Endothelial cell of hepatic sinusoid (primary cell): ENCODE measurements around the gene GPR78.

Experiments
- in situ Hi-C: cut with HindIII; loops from 2 replicates; pipeline ENCODE4 v1.10.0; 2017; ENCODE audit warnings: low sequenced_read_pairs

Gene GPR78

DNA sequence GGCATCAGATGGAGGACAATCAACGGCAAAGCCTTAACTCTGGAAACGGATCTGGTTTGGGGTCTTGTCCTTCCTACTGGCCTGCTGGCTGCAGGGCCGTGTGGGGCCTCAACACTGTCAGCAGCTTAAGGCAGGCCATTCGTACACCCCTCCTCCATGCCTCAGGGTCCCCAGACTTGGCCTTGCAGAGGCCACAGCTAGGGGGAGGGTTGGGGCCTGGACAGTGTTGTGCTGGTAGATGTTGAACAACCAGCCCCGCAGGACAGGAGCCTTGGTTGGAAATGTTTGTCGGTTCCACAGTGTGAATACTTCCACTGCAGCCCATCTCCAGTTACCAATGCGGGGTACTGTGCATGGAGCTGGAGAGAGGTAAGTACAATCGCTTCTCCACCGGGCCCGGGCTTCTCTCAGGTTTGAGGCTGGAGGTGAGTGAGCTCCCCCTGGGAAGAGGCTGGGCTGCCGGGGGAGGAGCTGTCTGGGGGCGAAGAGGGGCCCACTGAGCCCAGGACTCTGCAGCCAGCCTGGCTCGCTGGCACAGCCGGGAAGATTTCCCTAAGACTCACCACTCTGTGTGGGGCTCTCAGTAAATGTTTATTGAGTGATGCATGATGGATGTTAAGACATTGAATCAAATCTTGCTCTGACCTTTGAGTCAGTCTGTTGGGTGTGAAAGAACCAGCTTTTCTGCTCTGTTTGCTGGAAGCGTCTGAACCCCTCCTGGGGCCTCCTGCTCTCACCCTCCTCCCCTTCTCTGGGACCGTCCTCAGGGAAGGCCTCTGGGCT, 19.7 kb upstream of the GPR78 start:
- in situ Hi-C loops = no loop called here

DNA sequence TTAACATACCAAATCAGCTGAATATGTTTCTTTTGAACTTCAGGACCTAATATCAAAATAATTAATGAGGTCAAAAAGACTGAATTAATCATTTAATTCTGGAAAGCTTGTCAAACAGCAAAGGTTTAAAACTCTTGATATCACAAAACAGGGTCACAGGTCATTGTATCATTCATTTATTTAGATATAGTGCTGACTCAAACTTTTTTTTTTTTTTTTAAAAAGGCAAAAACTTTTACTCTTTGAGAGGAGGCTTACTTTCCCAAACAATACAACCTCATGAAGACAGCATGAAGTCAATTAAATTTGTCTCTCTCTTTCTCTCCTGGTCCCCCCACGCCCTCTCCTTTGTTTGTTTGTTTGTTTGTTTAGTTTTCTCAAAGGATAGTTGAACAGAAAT, 15.6 kb upstream of the GPR78 start:
- in situ Hi-C loops = no loop called here

DNA sequence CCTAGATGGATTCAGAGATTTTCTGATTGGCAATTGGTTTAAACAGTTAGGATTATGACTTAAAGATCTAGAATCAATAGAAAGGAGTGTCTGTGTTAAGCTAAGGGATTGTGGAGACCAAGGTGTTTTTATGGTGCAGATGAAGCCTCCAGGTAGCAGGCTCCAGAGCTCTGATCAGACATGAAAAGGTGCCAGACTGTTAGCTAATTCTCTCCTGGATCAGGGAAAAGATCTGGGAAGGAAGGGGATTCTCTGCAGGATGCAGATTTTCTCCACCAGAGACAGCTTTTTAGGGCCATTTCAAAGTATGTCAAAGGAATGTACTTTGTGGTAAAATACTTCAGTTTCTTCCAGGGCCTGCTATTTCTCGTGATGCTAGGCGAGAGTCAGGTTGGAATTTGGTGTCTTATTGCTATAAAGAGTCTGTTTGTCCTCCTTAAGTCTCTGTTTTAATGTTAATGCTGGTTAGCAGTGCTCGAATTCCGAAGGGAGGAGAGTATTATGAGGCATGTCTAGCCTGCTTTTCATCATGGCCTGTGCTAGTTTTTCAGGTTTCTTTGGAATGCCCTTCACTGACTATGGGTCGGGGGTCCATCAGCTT, 12.0 kb upstream of the GPR78 start:
- in situ Hi-C loops = no loop called here

DNA sequence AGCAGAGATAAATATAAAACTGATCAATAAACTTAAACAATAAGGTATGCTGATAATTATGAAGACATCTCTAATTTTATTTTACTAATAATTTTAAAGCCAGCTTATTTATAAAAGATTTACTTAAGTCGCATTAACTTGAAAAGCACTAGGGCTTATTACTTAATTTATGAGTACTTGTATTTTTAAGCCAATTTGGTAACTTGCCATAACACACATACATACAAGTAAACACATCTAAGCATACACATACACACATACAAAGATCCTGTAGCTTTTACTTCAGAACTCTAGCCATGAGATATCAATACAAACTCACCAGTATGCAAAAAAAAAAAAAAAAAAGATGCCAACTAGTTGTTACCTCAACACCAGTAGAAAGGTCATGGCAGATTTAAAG, 10.0 kb upstream of the GPR78 start:
- in situ Hi-C loops = no loop called here

DNA sequence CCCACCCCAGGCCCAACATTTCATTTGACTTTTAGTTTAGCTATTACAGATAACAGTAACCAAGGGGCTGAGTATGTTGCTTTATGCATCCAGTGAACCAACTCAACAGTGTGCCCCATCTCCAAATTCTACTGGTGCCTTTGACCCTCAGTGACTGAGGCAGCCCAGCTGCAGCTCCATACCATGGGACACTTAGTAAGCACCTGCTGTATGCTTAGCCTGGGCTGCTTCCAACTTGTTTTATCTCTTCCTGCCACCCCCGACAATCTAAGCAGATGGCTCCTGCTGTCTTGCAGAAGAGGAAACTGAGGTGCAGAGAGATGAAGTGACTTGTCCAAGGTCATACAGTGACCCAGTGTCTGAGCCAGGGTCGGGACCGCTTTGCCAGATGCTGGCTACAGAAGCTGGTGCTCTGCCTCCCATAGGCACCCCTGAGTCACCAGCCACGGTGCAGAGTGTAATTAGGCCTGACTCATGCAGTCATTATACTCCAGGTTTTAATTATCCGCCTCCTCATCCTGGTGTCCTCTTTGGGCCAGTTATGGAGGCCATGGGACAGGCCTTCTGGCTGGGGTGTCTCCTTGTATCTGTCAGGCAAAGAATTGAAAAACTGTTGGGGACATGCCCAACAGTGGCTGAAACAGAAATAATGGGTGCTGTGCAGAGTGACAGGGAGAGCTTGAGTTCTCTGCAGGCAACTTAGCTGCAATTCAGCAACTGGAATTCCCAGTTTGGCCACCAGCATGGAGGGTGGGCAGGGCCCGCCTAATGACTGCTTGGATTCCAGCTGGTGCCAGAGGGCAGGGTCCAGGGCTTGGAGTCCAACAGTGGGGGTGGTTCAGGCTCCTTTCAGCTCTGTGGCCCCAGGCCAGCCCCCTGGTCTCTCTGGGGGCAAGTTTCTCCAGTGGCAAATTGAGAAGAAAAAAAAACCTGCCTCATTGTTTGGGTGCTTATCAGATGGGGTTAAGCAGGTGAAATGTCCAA, 8.2 kb upstream of the GPR78 start:
- in situ Hi-C loops = no loop called here

DNA sequence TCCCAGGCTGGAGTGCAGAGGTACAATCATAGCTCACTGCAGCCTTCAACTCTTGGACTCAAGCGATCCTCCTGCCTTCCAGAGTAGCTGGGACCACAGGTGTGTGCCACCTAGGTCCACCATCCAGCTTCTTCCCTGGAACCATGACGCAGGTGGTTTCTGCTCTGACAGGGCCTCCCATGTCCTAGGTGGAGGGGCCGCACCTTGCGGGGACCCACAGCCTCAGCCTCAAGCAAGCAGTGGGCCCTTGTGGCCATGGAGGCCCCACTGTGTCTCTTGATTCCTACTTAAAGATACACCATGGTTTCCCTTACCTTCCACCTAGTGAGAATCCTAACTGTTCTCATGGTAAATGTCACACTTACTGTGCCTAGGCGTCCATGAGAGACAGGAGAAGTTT, 6.9 kb upstream of the GPR78 start:
- in situ Hi-C loops = no loop called here

DNA sequence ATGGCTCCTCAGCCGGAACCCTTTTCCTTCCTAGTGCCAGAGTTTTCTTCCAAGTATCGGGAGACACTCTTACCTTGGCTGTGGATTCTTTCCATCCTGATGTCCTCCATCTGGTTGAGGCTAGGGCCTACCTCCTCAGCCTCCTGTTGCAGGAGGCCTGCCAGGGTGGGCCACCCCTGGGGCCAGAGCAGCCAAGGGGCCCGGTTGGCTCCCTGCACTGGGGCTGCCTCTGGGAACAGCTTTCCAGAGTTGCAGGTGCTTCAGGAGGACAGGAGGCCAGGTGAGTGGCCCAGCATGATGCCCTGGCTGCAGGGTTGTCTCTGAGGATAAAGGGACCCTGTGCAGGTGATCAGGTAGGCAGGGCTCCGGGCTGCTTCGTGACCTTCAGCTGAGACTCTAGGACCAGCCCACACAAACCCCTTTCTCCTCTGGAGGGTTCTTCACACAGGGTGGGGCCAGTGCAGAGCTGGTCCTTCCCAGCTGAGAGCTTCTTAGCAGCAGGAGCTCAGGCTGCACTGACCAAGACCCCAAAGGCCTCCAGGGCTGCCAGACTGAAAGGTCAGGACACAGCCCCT, 5.3 kb upstream of the GPR78 start:
- in situ Hi-C loops = loop anchor here (5.0 kb wide), 1 partner anchor 83 kb away; no protein-coding TSS in a partner anchor

DNA sequence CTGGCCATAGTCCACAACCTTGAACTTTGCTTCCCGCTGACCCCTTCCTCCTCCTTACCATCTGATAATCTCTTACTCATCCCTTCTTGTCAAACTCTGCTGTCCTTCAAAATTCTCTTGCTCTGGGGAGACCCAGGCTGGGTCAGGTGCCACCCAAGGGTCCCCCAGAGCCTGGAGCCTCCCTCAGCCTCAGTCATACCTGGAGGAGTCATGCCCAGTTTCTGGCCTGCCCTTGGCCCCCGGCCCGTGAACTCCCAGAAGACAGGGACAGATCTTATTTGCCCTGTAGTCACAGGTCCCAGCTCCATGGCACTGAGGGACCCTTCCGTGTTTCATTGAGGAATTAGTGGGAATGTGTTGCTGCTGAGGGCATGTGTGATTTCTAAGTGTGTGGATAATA, 4.7 kb upstream of the GPR78 start:
- in situ Hi-C loops = loop anchor here (5.0 kb wide), 1 partner anchor 83 kb away; no protein-coding TSS in a partner anchor

DNA sequence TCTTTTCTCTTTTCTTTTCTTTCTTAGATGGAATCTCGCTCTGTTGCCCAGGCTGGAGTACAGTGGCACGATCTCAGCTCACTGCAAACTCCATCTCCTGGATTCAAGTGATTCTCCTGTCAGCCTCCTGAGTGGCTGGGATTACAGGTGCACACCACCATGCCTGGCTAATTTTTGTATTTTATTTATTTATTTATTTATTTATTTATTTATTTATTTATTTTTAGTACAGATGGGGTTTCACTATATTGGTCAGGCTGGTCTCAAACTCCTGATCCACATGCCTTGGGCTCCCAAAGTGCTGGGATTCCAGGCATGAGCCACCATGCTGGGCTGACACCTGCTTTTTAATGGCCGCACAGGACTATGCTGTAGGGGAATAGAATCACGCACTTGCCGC, 3.6 kb upstream of the GPR78 start:
- in situ Hi-C loops = loop anchor here (5.0 kb wide), 1 partner anchor 84 kb away; no protein-coding TSS in a partner anchor

DNA sequence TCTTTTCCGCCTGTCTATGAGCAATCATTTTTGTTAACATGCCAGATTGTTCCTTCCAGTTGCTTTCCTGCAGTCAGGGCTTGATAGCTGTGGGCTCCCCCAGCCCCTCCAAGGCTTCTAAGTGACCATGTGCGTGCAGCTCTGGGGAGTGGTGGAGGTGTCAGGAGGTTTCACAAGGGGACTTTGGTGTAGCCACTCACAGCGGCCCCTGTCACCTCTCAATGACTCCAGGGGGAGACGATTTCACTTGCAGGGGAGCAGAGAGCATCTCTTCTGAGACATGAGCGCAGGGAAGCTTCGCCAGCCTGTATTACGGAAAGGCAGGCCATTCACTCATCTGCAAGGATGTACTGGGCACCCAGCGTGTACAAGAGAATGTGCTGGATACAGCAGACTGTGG, 3.1 kb upstream of the GPR78 start:
- in situ Hi-C loops = loop anchor here (5.0 kb wide), 1 partner anchor 85 kb away; no protein-coding TSS in a partner anchor

DNA sequence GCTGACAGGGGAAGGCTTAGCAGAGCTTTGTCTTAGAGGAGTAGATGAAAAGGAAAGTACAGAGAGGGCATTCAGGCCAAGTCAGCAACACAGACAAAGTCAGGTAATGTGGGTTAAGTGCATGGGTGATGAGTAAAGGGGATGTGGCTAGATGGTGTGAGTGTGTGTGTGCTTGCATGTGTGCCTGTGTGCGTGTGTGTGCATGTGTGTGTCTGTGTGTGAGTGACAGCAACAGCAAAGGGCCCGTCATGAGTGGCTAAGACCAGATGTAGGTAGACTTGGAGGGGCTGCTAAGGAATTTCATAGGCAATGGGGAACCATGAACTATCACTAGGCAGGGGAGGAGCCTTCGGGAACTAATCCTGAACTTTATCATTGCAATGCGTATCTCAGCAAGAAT, 2.2 kb upstream of the GPR78 start:
- in situ Hi-C loops = loop anchor here (5.0 kb wide), 1 partner anchor 86 kb away; no protein-coding TSS in a partner anchor

DNA sequence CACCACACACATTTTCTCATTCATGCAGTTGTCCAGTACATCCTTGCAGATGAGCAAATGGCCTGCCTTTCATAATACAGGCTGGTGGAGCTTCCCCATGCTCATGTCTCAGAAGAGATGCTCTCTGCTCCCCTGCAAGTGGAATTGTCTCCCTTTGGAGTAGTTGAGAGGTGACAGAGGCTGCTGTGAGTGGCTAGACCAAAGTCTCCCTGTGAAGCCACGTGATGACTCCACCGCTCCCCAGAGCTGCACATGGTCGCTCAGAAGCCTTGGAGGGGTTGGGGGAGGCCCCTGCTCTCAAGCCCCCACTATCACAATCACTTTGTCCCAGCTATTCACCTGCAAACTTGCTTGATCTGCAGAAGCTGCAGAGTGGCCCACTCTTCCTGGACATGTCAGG, 1.5 kb upstream of the GPR78 start:
- in situ Hi-C loops = loop anchor here (5.0 kb wide), 1 partner anchor 86 kb away; no protein-coding TSS in a partner anchor

DNA sequence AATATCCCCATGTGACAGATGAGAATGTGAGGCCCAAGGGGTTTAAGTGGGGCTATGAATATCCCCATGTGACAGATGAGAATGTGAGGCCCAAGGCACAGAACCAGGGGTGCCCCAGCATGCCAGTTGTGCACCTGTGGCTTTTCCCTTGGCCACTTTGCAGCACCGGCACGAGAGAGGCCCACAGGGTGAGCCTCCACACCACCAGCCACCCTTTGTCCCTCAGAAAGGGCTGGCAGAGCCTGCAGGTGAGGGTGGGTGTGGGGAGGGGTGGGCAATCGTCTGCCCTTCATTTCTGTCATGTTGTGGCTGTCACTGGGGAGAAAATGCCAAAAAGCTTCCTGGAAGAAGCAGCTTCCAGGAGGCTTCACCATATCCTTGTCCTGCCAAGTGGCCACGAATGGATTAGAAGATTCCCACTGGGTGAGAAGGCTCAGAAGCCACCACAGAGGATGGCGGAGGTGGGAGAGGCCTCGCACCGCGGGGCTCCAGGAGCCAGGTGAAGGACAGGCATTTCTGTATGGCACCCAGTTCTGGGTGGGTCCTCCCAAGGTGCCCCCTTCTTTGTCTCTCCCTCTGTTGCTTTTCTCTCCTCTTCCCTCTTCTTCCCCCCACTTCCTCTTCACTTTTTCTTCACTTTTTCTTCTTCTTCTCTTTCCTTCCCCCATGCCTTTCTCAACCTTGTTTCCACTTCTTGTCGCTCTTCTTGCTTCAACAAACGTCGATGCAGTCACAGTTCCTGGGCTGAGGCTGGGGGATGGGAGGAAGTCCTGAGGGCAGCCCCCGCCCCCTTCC, 469 bp upstream of the GPR78 start:
- in situ Hi-C loops = loop anchor here (5.0 kb wide), 1 partner anchor 87 kb away; no protein-coding TSS in a partner anchor

DNA sequence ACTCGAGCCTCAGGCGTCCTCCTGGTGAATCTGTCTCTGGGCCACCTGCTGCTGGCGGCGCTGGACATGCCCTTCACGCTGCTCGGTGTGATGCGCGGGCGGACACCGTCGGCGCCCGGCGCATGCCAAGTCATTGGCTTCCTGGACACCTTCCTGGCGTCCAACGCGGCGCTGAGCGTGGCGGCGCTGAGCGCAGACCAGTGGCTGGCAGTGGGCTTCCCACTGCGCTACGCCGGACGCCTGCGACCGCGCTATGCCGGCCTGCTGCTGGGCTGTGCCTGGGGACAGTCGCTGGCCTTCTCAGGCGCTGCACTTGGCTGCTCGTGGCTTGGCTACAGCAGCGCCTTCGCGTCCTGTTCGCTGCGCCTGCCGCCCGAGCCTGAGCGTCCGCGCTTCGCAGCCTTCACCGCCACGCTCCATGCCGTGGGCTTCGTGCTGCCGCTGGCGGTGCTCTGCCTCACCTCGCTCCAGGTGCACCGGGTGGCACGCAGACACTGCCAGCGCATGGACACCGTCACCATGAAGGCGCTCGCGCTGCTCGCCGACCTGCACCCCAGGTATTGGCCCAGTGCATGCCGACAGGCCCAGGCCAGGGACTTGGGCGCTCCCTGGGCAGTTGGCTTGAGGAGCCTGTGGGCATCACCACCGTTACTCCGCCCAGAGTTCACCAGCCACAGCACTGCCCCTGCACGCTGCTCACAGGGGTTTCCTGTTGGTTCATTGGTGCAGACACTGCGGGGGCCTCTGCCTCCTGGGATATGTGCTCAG, 1.1 kb downstream of the GPR78 start:
- in situ Hi-C loops = no loop called here

DNA sequence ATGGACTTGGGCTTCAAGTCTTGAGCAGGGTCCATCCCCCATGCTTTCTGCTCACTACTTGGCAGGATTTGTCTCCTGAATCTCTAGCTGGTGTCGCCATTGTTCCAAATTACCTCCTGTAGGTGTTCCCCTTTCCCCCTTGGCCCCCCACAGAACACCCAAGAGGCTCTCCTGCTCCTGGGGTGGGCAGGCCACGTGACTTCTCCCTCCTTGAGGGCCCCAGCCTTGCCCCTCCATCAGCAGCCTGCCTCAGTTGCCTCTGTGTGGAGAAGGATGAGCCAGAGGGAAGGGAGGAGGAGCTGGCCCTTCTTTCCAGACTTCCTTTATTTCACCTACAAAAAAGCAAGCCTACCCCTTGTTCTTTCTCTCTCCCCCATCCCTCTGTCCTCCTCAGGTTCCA, 1.8 kb downstream of the GPR78 start:
- in situ Hi-C loops = no loop called here

DNA sequence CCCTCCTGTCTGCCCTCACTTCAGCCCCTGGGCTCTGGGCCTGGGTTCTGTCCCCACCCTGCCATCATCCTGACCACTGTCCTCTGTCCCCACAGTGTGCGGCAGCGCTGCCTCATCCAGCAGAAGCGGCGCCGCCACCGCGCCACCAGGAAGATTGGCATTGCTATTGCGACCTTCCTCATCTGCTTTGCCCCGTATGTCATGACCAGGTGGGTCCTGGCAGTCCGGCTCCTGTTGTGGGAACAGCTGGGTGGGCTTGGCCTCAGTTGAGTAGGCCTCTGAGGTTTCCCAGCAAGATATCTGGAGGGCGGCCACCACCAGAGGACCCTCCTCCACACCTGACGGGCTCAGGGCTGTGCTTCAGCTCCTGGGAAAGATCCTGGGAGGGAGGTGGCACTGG, 2.2 kb downstream of the GPR78 start:
- in situ Hi-C loops = no loop called here

DNA sequence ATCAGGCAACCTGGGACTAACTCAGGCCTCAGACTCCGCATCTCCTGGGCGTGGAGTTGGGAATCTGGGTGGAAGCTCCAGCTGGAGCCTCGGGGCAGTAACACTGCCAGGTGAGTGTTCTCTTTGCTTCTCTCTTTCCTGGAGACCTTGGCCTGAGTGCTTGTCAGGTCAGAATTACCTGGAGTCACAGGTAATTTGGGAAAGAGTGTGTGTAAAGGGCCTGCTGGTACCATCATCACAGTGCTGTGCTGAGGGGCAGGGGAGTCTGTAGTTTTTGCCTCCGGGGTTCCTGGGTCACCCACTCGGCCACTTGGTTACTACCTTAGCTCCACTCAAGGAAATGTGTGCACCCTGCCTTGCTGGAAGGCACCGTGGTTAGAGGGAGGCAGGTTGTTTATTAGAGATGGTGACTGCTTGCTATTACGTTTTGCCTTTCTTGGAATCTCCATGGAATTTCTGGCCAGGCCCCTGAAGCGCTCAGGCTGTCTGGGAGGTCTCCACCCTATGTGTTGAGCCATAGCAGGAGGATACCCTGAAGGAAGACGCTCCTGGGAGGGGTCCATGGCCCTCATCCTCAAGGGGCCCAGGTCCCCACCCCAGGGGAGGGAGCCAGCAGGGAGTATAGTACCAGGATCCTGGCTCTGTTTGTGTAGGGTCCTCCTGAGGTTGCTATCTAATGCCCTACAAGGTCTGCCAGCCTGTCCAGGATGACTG, 2.9 kb downstream of the GPR78 start:
- in situ Hi-C loops = no loop called here

DNA sequence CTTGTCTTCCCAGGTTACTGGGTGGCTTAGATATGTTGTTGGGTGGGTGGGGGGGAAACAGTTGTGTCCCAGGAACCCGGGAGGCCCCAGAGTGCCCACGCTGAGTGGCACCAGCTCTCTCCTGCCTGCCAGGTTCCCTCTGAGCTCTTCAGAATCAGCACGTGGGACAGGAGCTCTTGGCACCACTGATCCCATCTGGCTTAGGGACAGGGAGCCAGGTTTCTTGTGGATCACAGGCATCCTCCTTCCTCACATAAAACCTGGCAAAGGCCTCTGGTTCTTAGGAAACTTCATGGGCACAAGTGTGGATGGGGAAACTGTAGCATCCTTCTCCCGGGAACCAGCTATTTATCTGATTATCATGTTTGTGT, 3.4 kb downstream of the GPR78 start:
- in situ Hi-C loops = no loop called here

DNA sequence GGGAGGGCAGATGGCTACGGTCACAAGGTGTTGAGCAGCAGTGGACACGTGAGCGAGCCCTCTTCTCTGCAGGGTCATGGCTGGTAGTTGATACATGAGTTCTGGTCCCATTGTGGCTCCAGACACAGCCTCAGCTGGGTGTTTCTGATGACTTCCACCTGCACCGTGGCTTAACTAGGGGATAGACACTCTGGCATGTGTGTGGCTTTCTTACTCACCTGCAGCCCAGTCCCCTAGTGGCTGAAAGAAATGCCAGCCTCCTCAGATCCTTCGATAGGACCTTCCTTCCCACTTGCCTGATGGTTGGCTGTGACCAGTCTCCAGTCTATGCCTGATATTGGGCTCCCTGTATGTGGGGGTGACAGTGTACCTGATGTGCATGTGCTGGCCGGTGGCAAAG, 5.0 kb downstream of the GPR78 start:
- in situ Hi-C loops = no loop called here
